Measurements from ENCODE around the gene NAALADL2.

DNA sequence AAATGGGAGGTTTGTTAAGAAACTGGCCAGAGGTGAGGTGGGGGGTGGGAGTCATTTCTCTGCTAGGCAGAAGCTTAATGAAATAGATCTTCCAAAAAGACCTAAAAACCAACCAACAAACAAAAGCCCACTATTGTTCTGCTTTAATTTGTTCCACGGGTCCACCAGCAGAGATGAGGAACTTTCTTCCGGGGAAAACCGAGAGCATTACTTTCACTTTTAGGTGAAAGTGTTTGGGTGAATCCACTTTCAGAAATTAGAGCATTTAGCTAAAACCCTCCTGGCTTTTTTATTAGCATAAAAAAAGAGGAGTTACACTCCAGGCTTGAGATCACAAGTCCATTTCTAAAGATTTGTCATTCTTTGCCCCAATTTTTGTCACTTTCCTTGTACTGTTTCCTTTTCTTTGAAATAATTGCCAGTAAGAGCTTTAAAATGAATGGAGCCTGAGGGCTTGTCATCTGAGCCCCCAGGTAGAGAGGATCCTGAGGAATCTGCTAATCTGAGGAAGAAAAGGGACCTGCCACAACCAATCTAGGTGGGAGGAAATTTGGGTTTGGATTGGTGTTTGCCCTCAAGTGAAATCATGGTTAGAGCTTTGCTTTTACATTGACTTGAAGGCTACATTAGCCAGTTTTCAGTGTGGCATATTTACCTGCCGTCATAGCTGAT lies 667.6 kb downstream of the NAALADL2 start:
- TF ChIP-seq POLR2A (IDR thresholded peaks at IDR 0.05; ENCODE audit: low read length) = no peak
- TF ChIP-seq GATA1 (IDR thresholded peaks at IDR 0.05; ENCODE audit: low read depth, low read length) = no peak

Data from erythroblast (primary cell).